Neural progenitor cell (in vitro differentiated cells): ENCODE data around the gene CIB4.

Experiments used
- EZH2 ChIP-seq: fragments of 200-600 bp; sonication (generic); IDR thresholded peaks from 2 replicates; pipeline ENCODE4 v1.6.1; 2017; ENCODE audit warnings: antibody characterized with exemption, mild to moderate bottlenecking, moderate library complexity
- EZH2phosphoT487 ChIP-seq: fragments of 200-600 bp; sonication (generic); IDR thresholded peaks from 2 replicates; pipeline ENCODE4 v1.6.1; 2017; ENCODE audit warnings: antibody characterized with exemption
- TF ChIP-seq, protein P1 (sequence below): fragments of 200-600 bp; sonication (generic); IDR thresholded peaks from 2 replicates; pipeline ENCODE4 v1.5.1; 2017; ENCODE audit warnings: antibody characterized with exemption, mild to moderate bottlenecking

- TF ChIP-seq, protein P1, sequence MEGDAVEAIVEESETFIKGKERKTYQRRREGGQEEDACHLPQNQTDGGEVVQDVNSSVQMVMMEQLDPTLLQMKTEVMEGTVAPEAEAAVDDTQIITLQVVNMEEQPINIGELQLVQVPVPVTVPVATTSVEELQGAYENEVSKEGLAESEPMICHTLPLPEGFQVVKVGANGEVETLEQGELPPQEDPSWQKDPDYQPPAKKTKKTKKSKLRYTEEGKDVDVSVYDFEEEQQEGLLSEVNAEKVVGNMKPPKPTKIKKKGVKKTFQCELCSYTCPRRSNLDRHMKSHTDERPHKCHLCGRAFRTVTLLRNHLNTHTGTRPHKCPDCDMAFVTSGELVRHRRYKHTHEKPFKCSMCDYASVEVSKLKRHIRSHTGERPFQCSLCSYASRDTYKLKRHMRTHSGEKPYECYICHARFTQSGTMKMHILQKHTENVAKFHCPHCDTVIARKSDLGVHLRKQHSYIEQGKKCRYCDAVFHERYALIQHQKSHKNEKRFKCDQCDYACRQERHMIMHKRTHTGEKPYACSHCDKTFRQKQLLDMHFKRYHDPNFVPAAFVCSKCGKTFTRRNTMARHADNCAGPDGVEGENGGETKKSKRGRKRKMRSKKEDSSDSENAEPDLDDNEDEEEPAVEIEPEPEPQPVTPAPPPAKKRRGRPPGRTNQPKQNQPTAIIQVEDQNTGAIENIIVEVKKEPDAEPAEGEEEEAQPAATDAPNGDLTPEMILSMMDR = no peak
- TF ChIP-seq EZH2 (no peak), EZH2phosphoT487 (no peak)
Measured at GRCh38 chr2:26580151-26580550, 61.0 kb downstream of the CIB4 start.
